Ascending aorta (tissue), 2 donors: ENCODE results near the gene TMEM100. TPM values are rescaled to one million over a fixed set of nuclear protein-coding genes. Genes with fewer than 3 reads are reported as not detected.

Source experiments
- DNase-seq, 2 donors: peaks; one replicate each; pipeline ENCODE4 v3.0.0-alpha.2; 2019; ENCODE audit warnings: low spot score in 2 of 2
- H3K27ac ChIP-seq, 2 donors: fragments of 200-600 bp; sonication (generic); one replicate each; pipeline ENCODE4 v1.5.1; 2016 to 2017; ENCODE audit warnings: mild to moderate bottlenecking in 1 of 2
- H3K27me3 ChIP-seq: fragments of 200-600 bp; sonication (generic); one replicate; pipeline ENCODE4 v1.5.1; 2017
- H3K36me3 ChIP-seq, 2 donors: fragments of 200-600 bp; sonication (generic); one replicate each; pipeline ENCODE4 v1.5.1; 2016
- H3K4me1 ChIP-seq, 2 donors: fragments of 200-600 bp; sonication (generic); one replicate each; pipeline ENCODE4 v1.5.1; 2016 to 2017; ENCODE audit warnings: mild to moderate bottlenecking in 1 of 2
- H3K4me3 ChIP-seq, 2 donors: fragments of 200-600 bp; sonication (generic); one replicate each; pipeline ENCODE4 v1.5.1; 2016 to 2017; ENCODE audit warnings: mild to moderate bottlenecking in 1 of 2
- H3K9me3 ChIP-seq, 2 donors: fragments of 200-600 bp; sonication (generic); one replicate each; pipeline ENCODE4 v1.5.1; 2016
- intact Hi-C: fragments of 100-400 bp; cut with DNase I; formaldehyde crosslinking; loops from one replicate; pipeline ENCODE4 v1.15.1; 2023
- total RNA-seq: library from RNA; depleted of rRNA; stranded (reverse); fragments of >200 nt; gene quantifications from one replicate; pipeline ENCODE4 v1.1.0, GENCODE V29; 2016
- TF ChIP-seq, protein P1 (sequence below), 3 experiments: fragments of 200-600 bp in 2 of 3; fragments of 450-650 bp in 1 of 3; sonication (generic) in 2 of 3; IDR thresholded peaks; one replicate each; pipeline ENCODE4 v1.5.1; 2016 to 2019; ENCODE audit warnings: antibody characterized with exemption in 3 of 3, mild to moderate bottlenecking in 1 of 3, moderate library complexity in 1 of 3

TMEM100 gene
- total RNA-seq, 1 donor from 2014 or later: 1.7 TPM

DNA sequence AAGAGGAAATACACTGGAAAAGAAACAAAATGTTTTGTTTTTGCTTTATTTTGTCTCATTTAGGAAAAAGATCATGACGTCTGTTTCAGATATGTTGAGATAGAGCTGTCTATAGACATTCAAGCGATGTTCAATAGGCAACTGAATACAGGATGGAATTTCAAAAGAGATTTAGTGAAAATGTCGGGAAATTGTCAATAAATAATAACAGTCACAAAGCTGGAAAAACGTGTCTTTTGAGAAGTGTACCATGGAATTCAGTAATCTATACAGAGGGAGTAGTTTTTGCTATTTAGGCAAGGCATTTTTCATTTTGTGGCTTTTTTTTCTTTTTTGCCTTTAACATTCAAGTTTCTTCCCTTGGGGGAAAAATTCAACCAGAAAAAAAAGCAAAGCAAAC, 33.0 kb downstream of the TMEM100 start:
- intact Hi-C loops: no loop called here
- Histone ChIP-seq H3K4me3 (no peak overlapping the region), H3K4me1 (no peaks in the 10 kb centered on the region), H3K27ac (no peak overlapping the region), H3K27me3 (no peaks in the 10 kb centered on the region), H3K9me3 (no peaks in the 10 kb centered on the region), H3K36me3 (no peaks in the 10 kb centered on the region)
- no peak for DNase-seq
- TF ChIP-seq, protein P1, sequence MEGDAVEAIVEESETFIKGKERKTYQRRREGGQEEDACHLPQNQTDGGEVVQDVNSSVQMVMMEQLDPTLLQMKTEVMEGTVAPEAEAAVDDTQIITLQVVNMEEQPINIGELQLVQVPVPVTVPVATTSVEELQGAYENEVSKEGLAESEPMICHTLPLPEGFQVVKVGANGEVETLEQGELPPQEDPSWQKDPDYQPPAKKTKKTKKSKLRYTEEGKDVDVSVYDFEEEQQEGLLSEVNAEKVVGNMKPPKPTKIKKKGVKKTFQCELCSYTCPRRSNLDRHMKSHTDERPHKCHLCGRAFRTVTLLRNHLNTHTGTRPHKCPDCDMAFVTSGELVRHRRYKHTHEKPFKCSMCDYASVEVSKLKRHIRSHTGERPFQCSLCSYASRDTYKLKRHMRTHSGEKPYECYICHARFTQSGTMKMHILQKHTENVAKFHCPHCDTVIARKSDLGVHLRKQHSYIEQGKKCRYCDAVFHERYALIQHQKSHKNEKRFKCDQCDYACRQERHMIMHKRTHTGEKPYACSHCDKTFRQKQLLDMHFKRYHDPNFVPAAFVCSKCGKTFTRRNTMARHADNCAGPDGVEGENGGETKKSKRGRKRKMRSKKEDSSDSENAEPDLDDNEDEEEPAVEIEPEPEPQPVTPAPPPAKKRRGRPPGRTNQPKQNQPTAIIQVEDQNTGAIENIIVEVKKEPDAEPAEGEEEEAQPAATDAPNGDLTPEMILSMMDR (IDR thresholded peaks at IDR 0.05): no peak

DNA sequence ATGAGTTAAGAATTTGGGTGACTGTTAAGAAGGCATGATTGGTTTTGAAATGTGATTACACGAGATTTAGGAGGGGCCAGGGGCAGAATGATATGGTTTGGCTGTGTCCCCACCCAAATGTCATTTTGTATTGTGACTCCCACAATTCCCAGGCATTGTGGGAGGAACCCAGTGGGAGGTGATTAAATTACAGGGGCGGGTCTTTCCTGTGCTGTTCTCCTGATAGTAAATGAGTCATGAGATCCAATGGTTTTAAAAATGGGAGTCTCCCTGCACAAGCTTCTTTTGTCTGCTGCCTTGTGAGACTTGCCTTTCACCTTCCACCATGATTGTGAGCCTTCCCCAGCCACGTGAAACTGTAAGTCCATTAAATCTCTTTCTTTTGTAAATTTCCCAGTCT, 34.6 kb downstream of the TMEM100 start:
- no peak for DNase-seq
- Histone ChIP-seq H3K9me3 (no peaks in the 10 kb centered on the region), H3K27me3 (no peaks in the 10 kb centered on the region), H3K27ac (no peak overlapping the region), H3K4me1 (no peaks in the 10 kb centered on the region), H3K36me3 (no peaks in the 10 kb centered on the region), H3K4me3 (no peak overlapping the region)
- TF ChIP-seq, protein P1 (IDR thresholded peaks at IDR 0.05): no peak
- intact Hi-C loops: no loop called here

DNA sequence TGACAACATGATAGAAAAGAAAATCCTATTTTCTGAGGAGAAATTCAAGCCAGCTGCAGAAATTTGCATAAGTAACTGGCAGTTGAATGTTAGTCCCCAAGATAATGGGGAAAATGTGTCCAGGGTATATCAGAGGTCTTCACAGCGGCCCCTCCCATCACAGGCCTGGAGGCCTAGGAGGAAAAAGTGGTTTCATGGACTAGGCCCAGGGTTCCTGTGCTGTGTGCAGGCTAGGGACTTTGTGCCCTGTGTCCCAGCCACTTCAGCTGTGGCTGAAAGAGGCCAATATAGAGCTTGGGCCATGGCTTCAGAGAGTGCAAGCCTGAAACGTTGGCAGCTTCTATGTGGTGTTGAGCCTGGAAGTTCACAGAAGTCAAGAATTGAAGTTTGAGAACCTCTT, 35.6 kb downstream of the TMEM100 start:
- no peak for DNase-seq
- Histone ChIP-seq H3K4me1 (no peaks in the 10 kb centered on the region), H3K27ac (no peak overlapping the region), H3K27me3 (no peaks in the 10 kb centered on the region), H3K36me3 (no peaks in the 10 kb centered on the region), H3K4me3 (no peak overlapping the region), H3K9me3 (no peaks in the 10 kb centered on the region)
- intact Hi-C loops: no loop called here
- TF ChIP-seq, protein P1 (IDR thresholded peaks at IDR 0.05): no peak

DNA sequence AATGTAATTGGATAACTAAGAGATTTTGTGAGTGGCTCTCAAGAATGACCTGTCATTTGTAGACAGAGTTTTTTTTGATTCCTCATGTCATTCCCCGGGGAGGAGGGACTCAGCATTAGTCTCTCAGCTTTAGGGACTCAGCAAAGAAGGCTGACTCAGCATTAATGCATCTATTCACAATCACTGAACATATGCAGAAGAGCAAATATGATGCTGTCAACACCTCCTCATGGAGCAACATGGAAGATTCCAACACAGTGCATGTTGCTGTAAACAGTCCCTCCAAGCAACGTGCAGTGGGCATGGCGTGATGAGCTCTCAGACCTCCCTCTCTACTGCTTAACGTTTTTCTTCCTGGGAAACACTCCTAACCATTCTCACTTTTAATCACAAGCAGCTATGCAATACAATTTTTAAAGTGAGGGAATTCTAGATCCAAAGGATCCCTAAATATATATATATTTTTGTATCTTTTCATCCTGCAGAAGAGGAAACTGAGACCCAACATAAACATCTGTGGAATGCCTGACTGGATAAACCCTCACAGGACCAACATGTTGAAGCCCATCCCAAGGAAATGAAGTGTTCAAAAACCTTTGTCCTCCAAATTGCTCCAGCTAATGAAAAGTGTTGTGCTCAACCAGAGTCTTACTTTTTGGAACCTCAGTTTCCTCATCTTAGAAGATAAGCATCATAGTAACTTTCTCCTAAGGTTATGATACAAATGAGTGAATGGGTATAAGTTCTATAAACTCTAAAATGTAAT, 38.9 kb downstream of the TMEM100 start:
- intact Hi-C loops: no loop called here
- Histone ChIP-seq H3K27ac (no peak overlapping the region), H3K27me3 (no peaks in the 10 kb centered on the region), H3K4me3 (no peak overlapping the region), H3K36me3 (no peaks in the 10 kb centered on the region), H3K9me3 (no peaks in the 10 kb centered on the region), H3K4me1 (no peaks in the 10 kb centered on the region)
- no peak for DNase-seq
- TF ChIP-seq, protein P1 (IDR thresholded peaks at IDR 0.05): no peak

DNA sequence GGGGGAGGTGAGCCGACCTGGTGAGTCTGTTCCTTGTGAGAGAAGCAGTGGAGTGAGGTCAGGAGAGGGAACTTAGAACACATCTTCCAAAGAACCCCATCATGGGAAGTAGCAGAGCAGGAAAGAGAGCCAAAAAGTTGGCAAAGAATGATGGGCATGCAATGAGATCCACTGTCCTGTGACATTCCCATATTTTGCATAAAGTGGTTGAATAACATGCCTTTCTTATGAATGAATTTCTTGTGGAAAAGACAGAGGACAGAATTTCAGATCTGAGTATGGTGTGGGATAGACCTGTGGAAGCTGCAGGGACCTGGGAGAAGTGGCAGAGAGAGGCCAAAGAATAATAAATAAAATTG, 41.3 kb downstream of the TMEM100 start:
- no peaks in the 10 kb centered on the region for H3K4me1 ChIP-seq
- no peaks in the 10 kb centered on the region for H3K9me3 ChIP-seq
- no peak for DNase-seq
- TF ChIP-seq, protein P1 (IDR thresholded peaks at IDR 0.05): no peak
- intact Hi-C loops: no loop called here
- no peaks in the 10 kb centered on the region for H3K36me3 ChIP-seq
- H3K27me3 ChIP-seq: no peaks in the 10 kb centered on the region
- H3K4me3 ChIP-seq: no peak overlapping the region
- H3K27ac ChIP-seq: no peak overlapping the region
